CD14-positive monocyte (primary cell): ENCODE data around the gene SULT1E1. TPM values are rescaled to one million over a fixed set of nuclear protein-coding genes. Genes with fewer than 3 reads are reported as not detected.

ENCODE experiments used
- DNase-seq, 3 donors: peaks; one replicate each; pipeline ENCODE4 v3.0.0-alpha.2; 2011 to 2022
- H2AFZ ChIP-seq: 2 replicates; pipeline ENCODE4 v1.6.0; 2012; ENCODE audit warnings: mild to moderate bottlenecking, low read depth, low read length, inconsistent platforms; ENCODE audit not compliant: insufficient read depth, poor library complexity, severe bottlenecking
- H3K27ac ChIP-seq, 2 donors: 1 replicate in 1 of 2; 2 replicates in 1 of 2; pipeline ENCODE4 v1.5.1; 2012 to 2013; ENCODE audit warnings: low read length in 2 of 2, control low read depth in 1 of 2, inconsistent platforms in 1 of 2, low read depth in 1 of 2, mild to moderate bottlenecking in 1 of 2
- H3K27me3 ChIP-seq, 2 donors: one replicate each; pipeline versions ENCODE4 v1.6.0 to v1.6.1; 2011 to 2013; ENCODE audit warnings: low read length in 2 of 2; ENCODE audit not compliant: control insufficient read depth in 2 of 2, insufficient read depth in 2 of 2
- H3K36me3 ChIP-seq, 2 donors: replicated peaks in 1 of 2; 1 replicate in 1 of 2; 2 replicates in 1 of 2; pipeline versions ENCODE4 v1.5.1 to v1.6.1; 2012 to 2013; ENCODE audit warnings: low read length in 2 of 2, control low read depth in 1 of 2, inconsistent platforms in 1 of 2, mild to moderate bottlenecking in 1 of 2; ENCODE audit not compliant: insufficient read depth in 2 of 2, control insufficient read depth in 1 of 2
- H3K4me1 ChIP-seq, 2 donors: 1 replicate in 1 of 2; 2 replicates in 1 of 2; pipeline versions ENCODE4 v1.5.1 to v1.6.1; 2012 to 2013; ENCODE audit warnings: low read length in 2 of 2, control low read depth in 1 of 2, inconsistent platforms in 1 of 2, mild to moderate bottlenecking in 1 of 2, moderate library complexity in 1 of 2; ENCODE audit not compliant: insufficient read depth in 2 of 2, control insufficient read depth in 1 of 2
- H3K4me2 ChIP-seq: replicated peaks from 2 replicates; pipeline ENCODE3; 2012; ENCODE audit warnings: low read length, moderate library complexity, mild to moderate bottlenecking; ENCODE audit not compliant: poor library complexity, severe bottlenecking; ENCODE audit errors: extremely low read depth
- H3K4me3 ChIP-seq, 3 experiments: fragments of 200-600 bp in 1 of 3; sonication (generic) in 1 of 3; replicated peaks in 1 of 3; 1 replicate in 2 of 3; 2 replicates in 1 of 3; pipeline ENCODE4 v1.5.1; 2011 to 2013; ENCODE audit warnings: low read length in 3 of 3, mild to moderate bottlenecking in 3 of 3, control low read depth in 2 of 3, low read depth in 2 of 3, inconsistent platforms in 1 of 3, moderate library complexity in 1 of 3
- H3K79me2 ChIP-seq: 2 replicates; pipeline ENCODE4 v1.6.0; 2012; ENCODE audit warnings: mild to moderate bottlenecking, control low read depth, inconsistent platforms, low read length, moderate library complexity; ENCODE audit not compliant: insufficient read depth
- H3K9ac ChIP-seq: 2 replicates; pipeline ENCODE4 v1.6.0; 2017; ENCODE audit warnings: low read length, mild to moderate bottlenecking; ENCODE audit not compliant: insufficient read depth, poor library complexity, severe bottlenecking
- H3K9me3 ChIP-seq, 2 donors: replicated peaks in 1 of 2; 1 replicate in 1 of 2; 2 replicates in 1 of 2; pipeline versions ENCODE4 v1.5.1 to v1.6.1; 2012 to 2013; ENCODE audit warnings: low read length in 2 of 2, control low read depth in 1 of 2; ENCODE audit not compliant: control insufficient read depth in 1 of 2, insufficient read depth in 1 of 2
- H4K20me1 ChIP-seq: 2 replicates; pipeline ENCODE4 v1.6.0; 2012; ENCODE audit warnings: mild to moderate bottlenecking, low read length, control low read depth, moderate library complexity; ENCODE audit not compliant: insufficient read depth
- H3K27ac Mint-ChIP-seq, 7 donors: one replicate each; pipeline ENCODE4 v1.8.0; 2020; ENCODE audit warnings: mild to moderate bottlenecking in 7 of 7, mixed read lengths in 7 of 7, moderate library complexity in 6 of 7, inconsistent platforms in 2 of 7
- H3K27me3 Mint-ChIP-seq, 3 donors: one replicate each; pipeline ENCODE4 v1.8.0; 2021 to 2022; ENCODE audit warnings: low read depth in 3 of 3, mild to moderate bottlenecking in 3 of 3, mixed read lengths in 3 of 3, moderate library complexity in 3 of 3, inconsistent platforms in 1 of 3
- H3K36me3 Mint-ChIP-seq, 2 donors: one replicate each; pipeline ENCODE4 v1.8.0; 2020; ENCODE audit warnings: mixed read lengths in 2 of 2, inconsistent platforms in 1 of 2, mild to moderate bottlenecking in 1 of 2
- H3K4me1 Mint-ChIP-seq: one replicate; pipeline ENCODE4 v1.8.0; 2020; ENCODE audit warnings: mild to moderate bottlenecking, mixed read lengths
- H3K4me3 Mint-ChIP-seq, 2 donors: one replicate each; pipeline ENCODE4 v1.8.0; 2020; ENCODE audit warnings: mild to moderate bottlenecking in 2 of 2, mixed read lengths in 2 of 2, moderate library complexity in 1 of 2
- H3K9me3 Mint-ChIP-seq, 7 donors: one replicate each; pipeline ENCODE4 v1.8.0; 2020 to 2022; ENCODE audit warnings: mixed read lengths in 7 of 7, mild to moderate bottlenecking in 6 of 7, moderate library complexity in 6 of 7, inconsistent platforms in 2 of 7
- WGBS: methylation state at CpG from one replicate; pipeline ENCODE4 v1.1.5; 2013; ENCODE audit warnings: missing lambda C conversion rate; ENCODE audit not compliant: insufficient coverage; 5-methylcytosine and 5-hydroxymethylcytosine counted together
- intact Hi-C, 2 donors: fragments of 100-400 bp; cut with micrococcal nuclease; formaldehyde crosslinking; loops; one replicate each; pipeline versions ENCODE4 v1.15.0 to v1.15.1; 2023
- polyA plus RNA-seq, 3 donors: library from polyadenylated mRNA; depleted of rRNA in 1 of 3; unstranded in 2 of 3; stranded (reverse) in 1 of 3; fragments of 300-500 nt in 2 of 3; fragments of >200 nt in 1 of 3; fragmentation: Illumina TruSeq in 2 of 3; gene quantifications; 1 replicate in 2 of 3; 2 replicates in 1 of 3; pipeline ENCODE4 v1.2.3, GENCODE V29; 2012 to 2021
- TF ChIP-seq, protein P1 (sequence below): fragments of 200-600 bp; IDR thresholded peaks from one replicate; pipeline ENCODE4 v1.8.0; 2022; ENCODE audit warnings: antibody characterized with exemption, mild to moderate bottlenecking

Gene SULT1E1
- polyA plus RNA-seq, 3 donors: not detected

DNA sequence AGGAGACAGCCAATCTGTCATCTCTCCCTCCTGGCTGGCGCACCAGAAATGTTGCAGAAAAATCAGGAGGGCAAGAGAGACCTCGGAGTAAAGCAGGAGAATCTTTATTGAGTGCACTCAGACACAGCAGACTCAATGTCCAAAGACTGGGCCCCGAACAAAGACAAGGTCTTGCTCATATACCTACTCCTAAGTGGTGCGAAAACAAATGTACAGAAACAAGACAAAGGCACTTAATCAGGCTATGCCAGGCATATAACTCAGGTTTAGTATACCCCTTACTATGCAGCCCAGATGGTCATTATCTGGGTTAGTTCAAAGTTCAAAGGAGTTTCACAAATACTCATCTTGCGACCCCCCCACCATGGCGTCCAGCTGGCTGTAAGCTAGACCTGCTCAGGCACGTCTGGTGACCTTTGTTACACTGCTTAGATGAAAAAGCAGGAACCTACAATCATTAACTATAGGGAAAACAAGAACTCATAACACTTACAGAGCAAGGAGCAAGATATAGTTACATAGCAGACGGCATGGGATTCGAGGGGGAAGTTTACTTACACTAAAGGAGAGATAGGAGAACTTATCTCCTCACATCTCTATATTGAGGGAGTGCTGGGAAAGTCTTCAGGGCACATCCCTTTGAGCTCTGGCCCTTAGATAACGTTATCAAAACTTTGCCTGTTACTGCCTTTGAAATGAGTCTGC, 27.5 kb downstream of the SULT1E1 start:
- peaks cover 0 to 2% of the 10 kb centered on the region in 2 donors for H3K36me3 Mint-ChIP-seq
- Histone ChIP-seq H3K4me1 (peaks cover 23 to 24% of the 10 kb centered on the region in 2 donors), H3K36me3 (no peaks in the 10 kb centered on the region), H3K27ac (peak overlapping the region; percentile 93 to 96), H3K27me3 (no peaks in the 10 kb centered on the region), H2AFZ (peak overlapping the region; percentile 83), H3K79me2 (no peaks in the 10 kb centered on the region), H3K9ac (peak overlapping the region; percentile 62), H3K9me3 (peaks cover 0 to 7% of the 10 kb centered on the region in 2 donors), H3K4me3 (peak overlapping the region in 2 of 3 experiments; percentile 4 to 64), H4K20me1 (no peaks in the 10 kb centered on the region), H3K4me2 (peak overlapping the region; percentile 63)
- DNase-seq: peak in 2 of 3 donors; percentile 24 to 38
- intact Hi-C loops: no loop called here
- H3K27ac Mint-ChIP-seq: peak overlapping the region; percentile 94 to 100 (median 99)
- TF ChIP-seq, protein P1, sequence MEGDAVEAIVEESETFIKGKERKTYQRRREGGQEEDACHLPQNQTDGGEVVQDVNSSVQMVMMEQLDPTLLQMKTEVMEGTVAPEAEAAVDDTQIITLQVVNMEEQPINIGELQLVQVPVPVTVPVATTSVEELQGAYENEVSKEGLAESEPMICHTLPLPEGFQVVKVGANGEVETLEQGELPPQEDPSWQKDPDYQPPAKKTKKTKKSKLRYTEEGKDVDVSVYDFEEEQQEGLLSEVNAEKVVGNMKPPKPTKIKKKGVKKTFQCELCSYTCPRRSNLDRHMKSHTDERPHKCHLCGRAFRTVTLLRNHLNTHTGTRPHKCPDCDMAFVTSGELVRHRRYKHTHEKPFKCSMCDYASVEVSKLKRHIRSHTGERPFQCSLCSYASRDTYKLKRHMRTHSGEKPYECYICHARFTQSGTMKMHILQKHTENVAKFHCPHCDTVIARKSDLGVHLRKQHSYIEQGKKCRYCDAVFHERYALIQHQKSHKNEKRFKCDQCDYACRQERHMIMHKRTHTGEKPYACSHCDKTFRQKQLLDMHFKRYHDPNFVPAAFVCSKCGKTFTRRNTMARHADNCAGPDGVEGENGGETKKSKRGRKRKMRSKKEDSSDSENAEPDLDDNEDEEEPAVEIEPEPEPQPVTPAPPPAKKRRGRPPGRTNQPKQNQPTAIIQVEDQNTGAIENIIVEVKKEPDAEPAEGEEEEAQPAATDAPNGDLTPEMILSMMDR: no peak
- 100% methylated on average over 2 of the region's 10 CpGs for WGBS
- peaks cover 0 to 2% (median 0%) of the 10 kb centered on the region in 3 donors for H3K27me3 Mint-ChIP-seq
- peaks cover 29% of the 10 kb centered on the region for H3K4me1 Mint-ChIP-seq
- H3K9me3 Mint-ChIP-seq: peaks cover 0 to 15% (median 10%) of the 10 kb centered on the region in 7 donors
- H3K4me3 Mint-ChIP-seq: peak overlapping the region in 1 of 2 donors; percentile 100

DNA sequence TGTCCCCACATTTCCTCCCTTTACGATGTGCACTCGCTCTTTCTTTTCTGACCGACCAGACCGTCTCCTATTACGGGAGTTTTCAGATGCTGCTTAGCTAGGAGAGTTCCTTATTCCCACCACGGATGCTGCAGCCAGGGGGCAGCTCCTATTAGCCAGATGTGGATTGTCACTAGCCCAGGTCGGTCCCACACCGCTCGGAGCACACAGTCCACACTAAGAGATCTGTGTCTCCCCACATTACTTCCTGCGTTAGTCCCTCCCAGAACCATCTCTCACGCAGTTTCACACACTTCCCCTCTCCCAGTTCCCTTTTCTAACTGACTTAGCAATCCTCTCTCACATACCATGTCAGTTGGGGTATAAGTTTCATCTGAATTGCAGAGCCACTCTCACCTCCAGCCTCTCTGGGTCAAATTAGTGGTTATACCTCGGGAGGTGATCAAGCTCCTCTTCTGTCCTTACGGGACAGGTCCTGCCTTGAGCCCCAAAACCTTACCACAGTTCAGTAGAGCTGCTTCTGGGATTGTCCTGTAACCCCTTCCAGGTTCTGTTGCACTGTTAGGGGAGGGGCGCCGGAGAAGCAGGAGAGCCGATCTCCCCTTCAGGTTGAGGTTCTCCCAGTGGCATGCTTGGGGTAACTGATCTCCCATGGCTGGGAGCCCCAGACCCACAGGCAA, 28.2 kb downstream of the SULT1E1 start:
- WGBS: 19% methylated on average over 10 of the region's 16 CpGs
- Histone ChIP-seq H3K9me3 (peaks cover 0 to 7% of the 10 kb centered on the region in 2 donors), H3K4me1 (peaks cover 23 to 24% of the 10 kb centered on the region in 2 donors), H3K79me2 (no peaks in the 10 kb centered on the region), H3K27me3 (no peaks in the 10 kb centered on the region), H3K4me3 (peak overlapping the region; percentile 41 to 87 (median 64)), H3K36me3 (no peaks in the 10 kb centered on the region), H3K27ac (peak overlapping the region; percentile 93 to 96), H4K20me1 (no peaks in the 10 kb centered on the region), H2AFZ (peak overlapping the region; percentile 83), H3K4me2 (peak overlapping the region; percentile 63), H3K9ac (peak overlapping the region; percentile 62)
- peaks cover 3 to 18% (median 10%) of the 10 kb centered on the region in 7 donors for H3K9me3 Mint-ChIP-seq
- DNase-seq: peak; percentile 89 to 97 (median 94)
- intact Hi-C loops: no loop called here
- TF ChIP-seq, protein P1: no peak
- H3K27me3 Mint-ChIP-seq: peaks cover 0 to 2% (median 2%) of the 10 kb centered on the region in 3 donors
- peak overlapping the region; percentile 94 to 100 (median 99) for H3K27ac Mint-ChIP-seq
- peaks cover 0 to 2% of the 10 kb centered on the region in 2 donors for H3K36me3 Mint-ChIP-seq
- H3K4me3 Mint-ChIP-seq: peak overlapping the region; percentile 90 to 100
- peaks cover 29% of the 10 kb centered on the region for H3K4me1 Mint-ChIP-seq
